ENCODE results near the gene NUP210.

- TF ChIP-seq POLR2A (IDR thresholded peaks at IDR 0.05; ENCODE audit: low read depth, low read length), result no peak
- no peak for TF ChIP-seq POLR2AphosphoS5 (IDR thresholded peaks at IDR 0.05; ENCODE audit: low read depth, low read length)
These were observed 7.8 kb upstream of the NUP210 start for GRCh38 chr3:13427662-13428603.

Measured in GM12892 (cell line).